T-helper 22 cell (primary cell): Measurements from ENCODE around the gene PDE6B.
"Not testable (repeated sequence)": the region's sequence is repeated elsewhere in the genome, so short reads cannot be mapped to it uniquely, and the experiment has no call there.

Source experiments
- DNase-seq: peaks from one replicate; pipeline ENCODE4 v3.0.0-alpha.2; 2020; ENCODE audit warnings: low read depth

Gene PDE6B

DNA sequence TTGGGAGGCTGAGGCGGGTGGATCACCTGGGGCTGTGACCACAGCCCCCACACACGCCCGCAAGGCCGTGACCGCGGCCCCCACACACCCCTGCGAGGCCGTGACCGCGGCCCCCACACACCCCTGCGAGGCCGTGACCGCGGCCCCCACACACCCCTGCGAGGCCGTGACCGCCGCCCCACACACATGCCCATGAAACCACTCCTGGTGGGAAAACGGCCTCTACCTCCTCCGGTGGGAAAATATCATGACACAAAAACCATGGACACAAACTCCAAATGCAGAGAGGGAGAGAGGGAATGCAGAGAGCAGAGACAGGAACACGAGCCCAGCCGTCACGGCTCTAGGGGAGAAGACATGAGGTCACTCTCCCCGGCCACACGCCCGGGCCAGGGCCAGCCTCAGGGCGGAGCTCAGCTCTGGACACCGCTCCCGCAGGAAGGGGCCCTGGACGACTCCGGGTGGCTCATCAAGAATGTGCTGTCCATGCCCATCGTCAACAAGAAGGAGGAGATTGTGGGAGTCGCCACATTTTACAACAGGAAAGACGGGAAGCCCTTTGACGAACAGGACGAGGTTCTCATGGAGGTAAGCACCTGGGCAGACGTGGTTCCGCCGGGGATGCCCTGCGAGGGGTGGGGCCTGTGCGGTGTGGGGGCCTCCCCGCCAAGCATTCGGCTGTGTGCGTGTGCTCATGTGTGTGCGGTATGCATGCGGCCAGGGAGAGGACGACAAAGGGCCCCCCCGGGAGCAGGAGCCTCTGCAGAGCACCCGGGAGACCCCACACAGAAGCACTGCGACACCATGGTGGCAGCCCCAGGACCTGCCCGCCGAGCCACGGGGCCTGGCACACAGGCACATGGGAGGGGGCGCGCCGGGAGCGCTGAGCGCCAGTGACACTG is 31.3 kb downstream of the PDE6B start:
- no peak for DNase-seq

DNA sequence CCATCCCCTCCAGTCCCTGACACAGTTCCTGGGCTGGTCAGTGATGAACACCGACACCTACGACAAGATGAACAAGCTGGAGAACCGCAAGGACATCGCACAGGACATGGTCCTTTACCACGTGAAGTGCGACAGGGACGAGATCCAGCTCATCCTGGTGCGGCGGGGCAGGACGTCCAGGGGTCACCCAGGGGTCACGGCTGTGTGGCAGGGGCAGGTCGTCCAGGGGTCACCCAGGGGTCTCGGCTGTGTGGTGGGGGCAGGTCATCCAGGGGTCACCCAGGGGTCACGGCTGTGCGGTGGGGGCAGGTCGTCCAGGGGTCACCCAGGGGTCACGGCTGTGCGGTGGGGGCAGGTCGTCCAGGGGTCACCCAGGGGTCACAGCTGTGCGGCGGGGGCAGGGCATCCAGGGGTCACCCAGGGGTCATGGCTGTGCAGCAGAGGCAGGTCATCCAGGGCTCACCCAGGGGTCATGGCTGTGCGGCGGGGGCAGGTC is 32.0 kb downstream of the PDE6B start:
- DNase-seq: no peak

- no peak for DNase-seq
Measured at GRCh38 chr4:657834-658667, 32.7 kb downstream of the PDE6B start.

DNA sequence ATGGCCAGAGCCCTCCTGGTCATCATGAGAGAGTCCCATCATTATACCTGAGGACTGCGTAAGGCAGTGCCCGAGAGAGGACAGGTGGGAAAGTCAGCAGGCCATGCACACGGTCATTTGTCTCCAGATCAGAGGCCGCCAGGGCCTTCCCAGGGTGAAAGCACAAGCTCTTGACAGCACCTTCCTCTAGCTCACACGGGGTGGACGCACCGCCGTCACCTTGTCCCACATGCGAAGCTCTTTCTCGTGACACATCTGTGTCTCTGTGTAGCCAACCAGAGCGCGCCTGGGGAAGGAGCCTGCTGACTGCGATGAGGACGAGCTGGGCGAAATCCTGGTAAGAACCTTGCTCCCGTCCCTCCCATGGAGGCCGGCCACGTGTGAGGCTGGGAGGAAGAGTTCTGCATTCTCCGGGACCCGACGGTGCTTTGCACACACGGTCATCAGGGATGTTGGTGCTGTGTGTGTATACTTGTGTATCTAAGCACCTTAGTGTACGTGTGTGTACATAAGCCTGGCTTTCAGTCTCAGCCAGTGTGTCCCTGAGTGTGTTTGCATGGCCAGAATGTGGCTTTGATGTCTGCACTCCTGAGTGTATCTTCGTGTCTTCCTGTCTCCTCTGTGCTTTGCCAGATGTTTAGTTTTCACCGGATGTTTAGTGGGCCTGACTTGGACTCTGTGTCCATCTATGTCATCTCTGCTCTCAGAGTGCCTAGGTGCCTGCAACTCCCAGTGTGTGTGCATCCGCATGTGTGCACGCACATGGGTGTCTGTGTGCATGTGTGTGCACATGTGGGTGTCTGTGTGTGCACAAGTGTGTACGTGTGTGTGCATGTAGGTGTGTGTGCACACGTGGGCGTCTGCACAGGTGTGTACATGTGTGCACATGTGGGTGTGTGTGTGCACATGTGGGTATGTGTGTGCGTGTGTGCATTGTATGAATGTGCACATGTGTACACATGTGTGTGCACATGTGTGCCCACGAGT is 33.6 kb downstream of the PDE6B start:
- DNase-seq: no peak

DNA sequence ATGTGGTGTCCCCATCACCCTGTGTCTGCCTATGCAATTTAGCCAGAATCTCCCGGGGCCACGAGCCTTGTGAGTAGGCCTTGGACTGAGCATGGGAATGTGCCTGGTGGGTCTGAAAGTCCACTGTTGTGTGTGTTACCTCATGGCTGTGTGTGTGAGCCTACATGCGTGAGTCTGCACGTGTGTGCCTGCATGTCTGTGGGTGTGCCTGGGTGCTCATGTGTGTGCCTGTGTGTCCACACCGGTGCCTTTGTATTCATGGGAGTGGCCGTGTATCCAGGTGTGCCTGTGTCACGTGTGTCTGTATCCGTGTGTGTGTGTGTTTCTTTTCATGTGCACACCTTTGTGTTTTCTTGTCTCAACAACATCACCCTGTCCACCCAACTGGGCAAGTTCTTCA is 34.5 kb downstream of the PDE6B start:
- DNase-seq: no peak

- no peak for DNase-seq
Measured at GRCh38 chr4:660401-660800, 35.0 kb downstream of the PDE6B start.

DNA sequence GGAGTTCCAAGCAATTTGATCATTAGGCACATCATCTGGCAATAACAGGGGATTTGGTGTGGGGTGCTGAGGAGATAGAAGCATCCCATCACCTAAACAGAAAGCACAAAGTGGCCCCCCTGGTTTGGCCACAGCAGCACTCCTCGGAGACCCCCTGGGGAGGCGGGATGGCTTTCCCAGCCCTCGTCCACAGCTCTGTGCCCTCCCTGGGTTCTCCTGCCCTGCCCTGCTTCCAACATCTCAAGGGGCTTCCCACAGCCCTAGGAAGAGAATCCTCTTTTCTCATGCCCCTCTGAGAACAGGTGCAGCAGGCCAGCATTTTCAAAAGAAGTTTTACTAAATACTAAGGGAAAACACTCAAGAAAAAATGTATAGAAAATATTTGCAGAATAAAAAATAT is 35.9 kb downstream of the PDE6B start:
- no peak for DNase-seq

DNA sequence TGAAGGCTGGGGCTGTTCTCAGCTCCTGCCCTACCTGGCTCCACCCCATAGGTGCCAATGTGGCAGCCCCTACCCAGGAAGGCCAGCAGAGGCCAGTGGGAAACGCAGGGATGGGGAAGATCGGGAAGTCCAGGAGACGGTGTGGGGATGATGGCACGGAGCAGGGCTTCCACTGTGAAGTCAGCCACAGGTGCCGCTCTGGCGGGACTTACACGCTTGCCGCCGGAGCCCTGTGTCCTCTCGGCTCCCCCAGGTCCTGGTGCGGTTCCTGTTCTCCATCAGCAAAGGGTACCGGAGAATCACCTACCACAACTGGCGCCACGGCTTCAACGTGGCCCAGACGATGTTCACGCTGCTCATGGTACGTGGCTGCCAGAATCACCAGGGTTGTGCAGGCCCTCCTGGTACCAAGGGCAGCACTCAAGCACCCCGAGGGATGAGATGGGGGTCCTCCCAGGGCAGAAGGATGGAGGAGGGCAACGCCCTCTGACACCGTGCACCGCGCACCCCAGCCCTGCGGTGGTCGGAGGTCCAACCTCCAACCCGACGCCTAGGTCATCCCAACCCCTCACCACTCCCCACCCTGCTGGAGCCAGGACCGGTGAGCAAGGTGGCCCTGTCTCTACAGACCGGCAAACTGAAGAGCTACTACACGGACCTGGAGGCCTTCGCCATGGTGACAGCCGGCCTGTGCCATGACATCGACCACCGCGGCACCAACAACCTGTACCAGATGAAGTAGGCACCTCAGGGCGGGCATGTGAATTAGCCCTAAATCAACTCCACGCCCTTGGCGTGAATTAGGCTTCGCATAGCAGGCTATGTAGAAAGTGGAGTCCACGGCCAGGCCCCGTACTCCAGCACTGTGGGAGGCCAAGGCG is 36.7 kb downstream of the PDE6B start:
- no peak for DNase-seq

- DNase-seq: no peak
Measured at GRCh38 chr4:663046-663437, 37.7 kb downstream of the PDE6B start.

DNA sequence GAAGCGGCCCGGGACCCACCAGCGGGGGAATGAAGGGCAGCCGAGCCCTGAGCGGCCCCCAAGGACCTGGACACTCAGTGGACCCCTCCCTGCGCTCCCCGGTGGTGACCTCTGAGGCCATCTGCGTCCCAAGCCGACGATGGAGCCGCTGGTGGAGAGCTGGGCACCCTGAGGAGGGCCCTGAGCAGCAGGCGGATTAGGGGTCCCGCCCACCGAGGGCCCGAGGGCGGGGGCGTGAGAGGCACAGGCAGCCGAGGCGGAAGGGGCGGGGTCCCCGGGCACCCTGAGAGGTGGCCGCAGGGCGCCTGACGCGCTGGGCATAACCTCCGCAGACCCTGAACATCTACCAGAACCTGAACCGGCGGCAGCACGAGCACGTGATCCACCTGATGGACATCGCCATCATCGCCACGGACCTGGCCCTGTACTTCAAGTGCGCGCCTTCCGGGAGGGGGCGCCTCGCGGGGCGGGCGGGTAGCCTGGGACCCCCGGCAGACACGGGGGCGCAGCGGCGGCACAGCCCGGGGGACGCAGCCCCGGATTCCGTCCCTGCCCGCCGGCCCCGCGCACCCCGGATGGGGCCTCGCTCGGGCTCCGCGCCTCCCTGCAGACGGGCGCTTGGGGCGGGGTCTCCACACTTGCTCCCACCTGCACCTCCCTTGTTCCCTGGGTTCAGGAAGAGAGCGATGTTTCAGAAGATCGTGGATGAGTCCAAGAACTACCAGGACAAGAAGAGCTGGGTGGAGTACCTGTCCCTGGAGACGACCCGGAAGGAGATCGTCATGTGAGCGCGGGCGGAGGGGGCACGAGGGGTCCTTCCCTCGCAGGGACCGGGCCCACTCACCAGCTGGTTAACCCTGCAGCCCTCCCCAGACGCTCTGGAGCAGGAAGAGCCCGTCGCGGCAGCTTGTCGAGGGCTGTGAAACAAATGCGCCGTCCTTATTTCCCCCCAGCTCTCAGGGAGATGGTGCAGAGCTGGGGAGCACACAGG is 38.4 kb downstream of the PDE6B start:
- peak; percentile 58 for DNase-seq

GRCh38 chr4:664713-665231 is 39.4 kb downstream of the PDE6B start:
- no peak for DNase-seq

DNA sequence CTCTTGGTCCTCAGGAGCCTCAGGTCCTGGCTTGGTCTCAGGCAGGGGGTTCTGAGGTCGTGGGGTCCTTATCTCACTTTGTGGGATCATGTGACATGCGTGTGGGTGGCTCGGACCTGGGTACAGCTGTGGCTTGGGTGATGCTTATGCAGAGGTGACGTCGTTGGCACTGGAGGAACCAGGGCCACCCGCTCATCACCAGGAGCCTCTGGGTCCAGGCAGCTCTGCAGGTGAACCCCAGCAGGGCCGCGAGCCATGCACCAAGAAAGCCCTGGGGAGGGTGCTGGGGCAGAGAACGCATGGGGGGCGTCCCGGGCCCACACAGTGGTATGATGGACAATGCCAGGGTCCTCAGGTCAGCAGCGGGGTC is 40.0 kb downstream of the PDE6B start:
- DNase-seq: no peak

GRCh38 chr4:665751-666435 is 40.5 kb downstream of the PDE6B start:
- no peak for DNase-seq

DNA sequence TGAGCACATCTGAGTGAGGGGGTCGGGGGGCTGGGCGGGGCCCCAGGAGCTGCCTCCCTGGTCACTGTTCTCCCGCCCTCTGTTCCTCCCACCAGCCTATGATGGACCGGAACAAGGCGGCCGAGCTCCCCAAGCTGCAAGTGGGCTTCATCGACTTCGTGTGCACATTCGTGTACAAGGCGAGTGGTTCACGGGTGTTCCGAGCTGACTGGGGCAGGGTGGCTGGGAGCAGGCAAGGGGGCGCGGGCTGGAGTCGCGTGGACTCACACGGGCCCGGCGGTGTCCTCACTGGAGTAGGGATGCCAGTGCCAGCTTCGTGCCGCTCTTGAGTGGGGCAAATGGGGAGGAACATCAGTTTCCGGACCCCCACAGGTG is 41.0 kb downstream of the PDE6B start:
- no peak for DNase-seq

- no peak for DNase-seq
Measured at GRCh38 chr4:666822-667544, 41.6 kb downstream of the PDE6B start.

- no peak for DNase-seq
Measured at GRCh38 chr4:667545-667925, 42.2 kb downstream of the PDE6B start.

GRCh38 chr4:668219-668618 is 42.8 kb downstream of the PDE6B start:
- DNase-seq: not testable (repeated sequence)
